Subcutaneous abdominal adipose tissue (tissue), 5 donors: Measurements from ENCODE around the gene C6orf120.
A peak's percentile ranks its signal among the peaks of the same experiment; 100 is the strongest.

Experiments
- H3K27ac ChIP-seq: one replicate; pipeline ENCODE4 v1.7.0; 2013; ENCODE audit warnings: low read depth, mild to moderate bottlenecking, inconsistent platforms, low read length, moderate library complexity
- H3K27me3 ChIP-seq, 5 donors: one replicate each; pipeline ENCODE4 v1.7.0; 2013; ENCODE audit warnings: low read length in 5 of 5, inconsistent platforms in 1 of 5; ENCODE audit not compliant: control insufficient read depth in 5 of 5, insufficient read depth in 4 of 5
- H3K36me3 ChIP-seq, 5 donors: one replicate each; pipeline ENCODE4 v1.7.0; 2013; ENCODE audit warnings: low read length in 5 of 5; ENCODE audit not compliant: control insufficient read depth in 5 of 5, insufficient read depth in 5 of 5
- H3K4me1 ChIP-seq, 5 donors: one replicate each; pipeline ENCODE4 v1.7.0; 2013; ENCODE audit warnings: low read length in 5 of 5, mild to moderate bottlenecking in 3 of 5, moderate library complexity in 1 of 5; ENCODE audit not compliant: control insufficient read depth in 5 of 5, insufficient read depth in 5 of 5
- H3K4me3 ChIP-seq, 5 donors: one replicate each; pipeline ENCODE4 v1.7.0; 2013; ENCODE audit warnings: low read length in 5 of 5, low read depth in 1 of 5
- H3K9ac ChIP-seq, 5 donors: one replicate each; pipeline ENCODE4 v1.7.0; 2013; ENCODE audit warnings: low read length in 5 of 5, mild to moderate bottlenecking in 4 of 5, moderate library complexity in 3 of 5
- H3K9me3 ChIP-seq, 5 donors: one replicate each; pipeline ENCODE4 v1.7.0; 2013; ENCODE audit warnings: low read length in 5 of 5; ENCODE audit not compliant: control insufficient read depth in 5 of 5
- donor health status: healthy.
- donor health status: healthy.
- donor health status: healthy.
- donor health status: healthy.
- donor health status: healthy.

Gene C6orf120

DNA sequence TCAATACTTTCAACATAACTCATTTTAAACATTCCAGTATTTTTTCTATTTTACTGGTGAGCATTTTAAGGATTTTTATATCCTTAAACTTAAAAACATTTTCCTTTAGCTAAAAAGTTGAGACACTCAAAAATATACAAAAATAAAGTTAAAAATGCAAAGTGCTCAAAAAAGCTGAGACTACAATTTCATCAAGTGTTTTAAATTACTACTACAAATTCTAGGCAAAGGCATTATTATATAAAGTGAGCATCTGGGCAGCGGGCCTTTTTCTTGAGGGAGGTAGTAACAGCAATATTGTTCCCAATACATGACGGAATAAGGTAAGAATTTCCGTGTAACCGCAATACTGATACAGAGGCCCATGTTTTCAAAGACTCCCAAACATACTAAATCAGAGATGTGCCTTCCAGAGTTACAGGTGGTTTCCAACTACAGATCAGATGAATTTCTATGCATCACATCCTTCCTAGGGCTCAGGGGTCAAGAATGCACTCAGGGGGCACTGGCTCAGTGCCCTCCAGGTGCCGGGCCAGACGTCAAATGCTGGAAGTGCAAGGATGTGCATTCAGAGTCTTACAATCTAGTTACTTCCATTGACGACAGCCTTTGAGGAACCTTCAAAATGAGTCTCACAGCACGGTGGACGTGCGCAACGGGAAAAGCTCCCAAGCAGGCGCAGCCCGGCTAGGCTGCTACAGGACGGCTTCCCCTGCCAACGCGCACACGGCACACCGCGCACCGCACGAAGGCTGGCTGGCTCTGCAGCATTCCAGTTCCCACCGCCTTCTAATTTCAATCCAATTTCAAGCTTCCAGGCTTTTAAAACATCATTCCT lies 20.7 kb downstream of the C6orf120 start:
- Histone ChIP-seq H3K9me3 (no peaks in the 10 kb centered on the region), H3K9ac (peak overlapping the region; percentile 76 to 85 (median 79)), H3K36me3 (no peaks in the 10 kb centered on the region), H3K27me3 (no peaks in the 10 kb centered on the region), H3K27ac (peak overlapping the region; percentile 84), H3K4me3 (peak overlapping the region; percentile 74 to 91 (median 85)), H3K4me1 (peaks cover 2 to 26% (median 23%) of the 10 kb centered on the region in 5 donors)

DNA sequence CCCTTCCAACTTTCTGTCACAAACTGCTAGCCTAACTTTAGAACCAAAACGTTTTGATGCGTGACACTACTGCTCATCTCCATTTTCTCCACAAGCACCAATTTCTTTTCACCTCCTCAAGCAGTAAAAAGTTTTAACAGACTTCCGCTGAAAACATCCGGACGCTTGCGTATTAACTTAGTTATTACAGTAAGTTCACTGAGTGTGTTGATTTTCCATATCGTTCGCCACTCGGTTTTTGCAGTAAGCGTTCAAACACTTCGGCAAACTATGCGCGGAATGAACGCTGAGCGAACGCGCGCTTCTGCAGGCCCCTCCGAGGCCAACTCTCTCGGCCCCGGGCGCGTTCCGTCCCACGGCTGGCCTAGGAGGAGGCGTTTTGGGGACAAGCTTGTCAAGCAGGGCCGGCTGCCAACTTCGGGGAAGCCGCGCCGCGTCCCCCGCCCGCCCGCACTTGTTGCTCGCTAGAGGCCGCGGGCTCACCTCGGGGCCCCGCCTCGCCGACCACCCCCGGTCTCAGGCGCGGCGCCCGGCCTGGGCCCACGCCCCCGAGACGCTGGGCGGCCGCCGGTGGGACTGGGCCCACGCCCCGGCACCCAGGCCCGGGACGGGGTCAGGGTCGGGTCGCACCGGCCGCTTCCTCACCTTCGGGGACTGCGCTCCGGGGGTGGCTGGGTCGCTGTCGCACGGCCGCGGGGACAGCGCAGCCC lies 21.4 kb downstream of the C6orf120 start:
- H3K9ac ChIP-seq, result peak overlapping the region; percentile 76 to 85 (median 79)
- H3K4me1 ChIP-seq, result peaks cover 2 to 26% (median 23%) of the 10 kb centered on the region in 5 donors
- no peaks in the 10 kb centered on the region for H3K36me3 ChIP-seq
- H3K4me3 ChIP-seq, result peak overlapping the region; percentile 74 to 91 (median 85)
- no peaks in the 10 kb centered on the region for H3K9me3 ChIP-seq
- H3K27me3 ChIP-seq, result no peaks in the 10 kb centered on the region
- H3K27ac ChIP-seq, result peak overlapping the region; percentile 84

DNA sequence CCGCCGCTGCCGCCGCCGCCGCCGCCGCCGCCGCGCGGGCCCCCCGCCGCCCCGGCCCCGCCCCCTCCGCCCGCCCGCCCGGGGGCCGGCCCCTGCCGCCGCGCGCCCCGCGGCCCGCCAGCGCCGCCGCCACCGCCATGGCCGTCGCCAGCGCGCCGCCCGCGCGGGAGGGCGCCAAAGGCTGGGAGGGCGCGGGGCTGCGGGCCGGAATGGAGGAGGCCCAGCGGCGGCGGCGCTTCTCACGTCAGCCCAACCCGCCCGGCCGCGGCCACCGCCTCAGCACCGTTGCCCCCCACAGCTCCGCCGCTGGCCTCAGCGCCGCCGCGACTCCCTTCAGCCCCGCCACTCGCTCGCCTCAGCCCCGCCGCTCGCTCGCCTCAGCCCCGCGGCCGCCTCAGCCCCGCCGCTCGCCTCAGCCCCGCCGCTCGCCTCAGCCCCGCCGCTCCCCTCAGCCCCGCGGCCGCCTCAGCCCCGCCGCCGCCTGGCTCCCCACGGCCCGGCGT lies 22.1 kb downstream of the C6orf120 start:
- Histone ChIP-seq H3K9me3 (no peaks in the 10 kb centered on the region), H3K36me3 (no peaks in the 10 kb centered on the region), H3K4me3 (peak overlapping the region in 3 of 5 donors; percentile 56 to 66 (median 56)), H3K4me1 (peaks cover 2 to 26% (median 23%) of the 10 kb centered on the region in 5 donors), H3K27ac (no peak overlapping the region), H3K27me3 (no peaks in the 10 kb centered on the region), H3K9ac (no peak overlapping the region)

- no peaks in the 10 kb centered on the region for H3K9me3 ChIP-seq
- H3K27ac ChIP-seq, result peak within 1 kb of the TSS; percentile 87
- H3K4me3 ChIP-seq, result peak within 1 kb of the TSS; percentile 75 to 91 (median 85)
- peak within 1 kb of the TSS; percentile 76 to 85 (median 79) for H3K9ac ChIP-seq
- peaks cover 2 to 26% (median 23%) of the 10 kb centered on the region in 5 donors for H3K4me1 ChIP-seq
- no peaks in the 10 kb centered on the region for H3K36me3 ChIP-seq
- no peaks in the 10 kb centered on the region for H3K27me3 ChIP-seq
These were observed 22.7 kb downstream of the C6orf120 start, which contains the start of gene PHF10 for GRCh38 chr6:169724494-169725124. Gene PHF10, minus strand, starts transcription at chr6:169724500. Its CDS starts 569 bp downstream, at chr6:169723931.

DNA sequence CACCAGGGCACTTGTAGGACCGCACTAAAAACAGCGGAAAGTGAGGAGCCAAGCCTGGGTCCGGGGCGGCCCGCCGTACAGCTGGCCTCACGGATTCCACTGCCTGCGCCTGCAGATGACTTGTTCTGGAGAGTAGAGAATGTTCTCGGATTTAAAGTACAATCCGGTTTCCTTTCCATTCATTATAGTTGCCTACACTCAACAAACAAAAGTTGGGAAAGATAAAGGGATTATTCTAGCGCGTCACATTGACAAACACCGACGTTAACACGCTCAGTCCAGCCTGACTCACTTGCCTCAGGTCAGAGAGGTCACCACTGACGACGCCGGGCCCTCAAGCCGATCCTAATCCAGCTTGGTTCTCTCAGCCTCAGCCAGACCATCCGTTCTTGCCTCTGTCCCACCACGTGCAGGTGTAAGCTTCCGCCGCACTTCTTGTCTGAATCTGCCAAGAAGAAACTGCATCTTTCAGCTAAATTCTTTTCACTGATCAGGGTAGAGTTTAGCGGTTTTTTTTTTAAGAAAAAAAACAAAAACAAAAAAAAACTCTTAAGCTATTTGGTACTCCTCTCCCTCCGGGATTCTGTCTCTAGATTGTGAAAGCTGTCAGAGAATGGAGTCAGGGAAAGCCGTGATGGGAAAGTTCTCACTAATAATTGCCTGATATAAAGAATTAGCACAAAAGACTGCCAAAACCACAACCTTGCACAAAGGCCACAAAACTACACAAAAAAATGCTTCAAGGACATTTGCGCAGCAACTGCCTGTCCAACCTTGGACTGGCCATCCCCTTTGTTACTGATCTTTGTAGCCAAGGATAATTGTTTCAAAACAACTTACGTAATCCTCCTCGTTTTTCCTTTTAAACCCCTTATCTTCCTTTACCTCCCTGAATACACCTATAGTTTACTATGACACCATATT lies 23.5 kb downstream of the C6orf120 start:
- Histone ChIP-seq H3K36me3 (no peaks in the 10 kb centered on the region), H3K4me3 (peak overlapping the region; percentile 64 to 82 (median 71)), H3K27me3 (no peaks in the 10 kb centered on the region), H3K9me3 (no peaks in the 10 kb centered on the region), H3K27ac (peak overlapping the region; percentile 87), H3K4me1 (peaks cover 2 to 26% (median 23%) of the 10 kb centered on the region in 5 donors), H3K9ac (peak overlapping the region in 4 of 5 donors; percentile 63 to 79 (median 73))

DNA sequence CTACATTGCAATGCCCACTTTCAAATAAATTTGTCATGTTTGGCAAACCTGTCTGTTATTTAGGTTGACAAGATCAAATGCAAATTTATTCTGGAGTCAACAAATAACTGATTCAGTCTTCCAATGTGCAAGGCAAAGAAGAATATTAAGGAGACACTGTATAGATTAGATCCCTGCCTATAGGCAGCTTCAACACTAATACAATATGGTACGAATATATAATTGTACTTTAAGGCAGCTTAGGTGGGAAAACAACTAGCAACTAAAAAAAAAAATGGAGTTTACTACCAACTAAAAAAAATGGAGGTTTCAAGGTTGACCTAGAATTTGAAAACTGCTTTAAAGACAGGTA lies 24.1 kb downstream of the C6orf120 start:
- Histone ChIP-seq H3K4me1 (peaks cover 2 to 26% (median 23%) of the 10 kb centered on the region in 5 donors), H3K9me3 (no peaks in the 10 kb centered on the region), H3K9ac (no peak overlapping the region), H3K36me3 (no peaks in the 10 kb centered on the region), H3K4me3 (no peak overlapping the region), H3K27me3 (no peaks in the 10 kb centered on the region), H3K27ac (peak overlapping the region; percentile 87)

DNA sequence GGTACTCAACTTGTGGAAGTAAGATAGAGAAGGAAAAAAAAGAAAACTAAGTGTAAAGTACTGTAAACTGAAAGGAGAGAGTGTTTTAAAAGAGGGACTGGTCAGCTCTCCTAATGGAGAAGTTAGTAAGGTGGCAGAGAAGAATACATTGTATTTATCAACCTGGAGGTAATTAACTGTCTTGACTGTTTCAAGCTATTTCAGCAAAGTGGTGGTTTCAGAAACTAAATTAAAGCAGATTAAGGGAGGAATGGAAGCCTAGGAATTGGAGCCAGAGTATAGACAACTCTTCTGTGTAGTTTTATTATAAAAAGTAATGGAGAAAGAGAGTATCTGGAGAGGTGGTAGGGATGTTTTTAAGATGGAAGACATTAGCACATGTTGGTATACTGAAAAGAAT lies 25.0 kb downstream of the C6orf120 start:
- Histone ChIP-seq H3K4me1 (peaks cover 2 to 23% (median 20%) of the 10 kb centered on the region in 5 donors), H3K4me3 (no peak overlapping the region), H3K36me3 (no peaks in the 10 kb centered on the region), H3K9me3 (no peaks in the 10 kb centered on the region), H3K27me3 (no peaks in the 10 kb centered on the region), H3K9ac (no peak overlapping the region), H3K27ac (no peak overlapping the region)

DNA sequence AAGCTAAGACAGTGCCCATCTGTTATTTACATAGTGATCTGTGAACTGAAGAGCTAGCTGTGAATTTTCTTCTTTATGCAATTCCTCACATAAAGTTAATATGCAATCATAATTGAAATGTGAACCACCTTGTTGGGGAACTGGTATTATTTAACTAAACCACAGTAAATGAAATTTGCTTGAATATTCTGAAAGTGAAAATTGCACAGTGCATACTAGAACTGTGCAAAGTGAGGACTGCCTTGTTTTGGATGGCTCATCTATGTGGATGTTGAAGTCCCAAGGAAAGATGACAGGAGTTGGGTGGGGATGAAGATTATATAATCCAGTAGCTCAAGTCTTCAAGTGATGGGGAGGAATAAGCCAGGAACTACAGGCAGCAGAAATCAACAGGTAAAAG lies 28.0 kb downstream of the C6orf120 start:
- no peak overlapping the region for H3K4me3 ChIP-seq
- H3K9me3 ChIP-seq, result no peaks in the 10 kb centered on the region
- H3K9ac ChIP-seq, result no peak overlapping the region
- H3K27ac ChIP-seq, result no peak overlapping the region
- H3K27me3 ChIP-seq, result no peaks in the 10 kb centered on the region
- no peaks in the 10 kb centered on the region for H3K36me3 ChIP-seq
- H3K4me1 ChIP-seq, result peaks cover 0 to 6% (median 5%) of the 10 kb centered on the region in 5 donors
